H9 (cell line): ENCODE data around the gene ADAM23. TPM values are rescaled to one million over a fixed set of nuclear protein-coding genes. Genes with fewer than 3 reads are reported as not detected.

Experiments
- DNase-seq: peaks from one replicate; pipeline ENCODE4 v3.0.0-alpha.2; 2017
- H2AFZ ChIP-seq: one replicate; pipeline ENCODE4 v1.6.1; 2013; ENCODE audit warnings: mild to moderate bottlenecking, low read length, control low read depth, moderate library complexity
- H2AK5ac ChIP-seq: 2 replicates; pipeline ENCODE4 v1.6.1; 2013; ENCODE audit warnings: low read length, control low read depth, mixed read lengths; ENCODE audit not compliant: insufficient read length
- H2BK120ac ChIP-seq: one replicate; pipeline ENCODE4 v1.6.1; 2013; ENCODE audit warnings: low read depth, mild to moderate bottlenecking, low read length, control low read depth, inconsistent platforms; ENCODE audit not compliant: poor library complexity, severe bottlenecking
- H2BK12ac ChIP-seq: 2 replicates; pipeline ENCODE4 v1.6.1; 2013; ENCODE audit warnings: low read length, control low read depth, mixed read lengths, low read depth; ENCODE audit not compliant: insufficient read length
- H2BK15ac ChIP-seq: 2 replicates; pipeline ENCODE4 v1.6.1; 2013; ENCODE audit warnings: low read depth, low read length, control low read depth
- H2BK20ac ChIP-seq: one replicate; pipeline ENCODE4 v1.6.1; 2013; ENCODE audit warnings: low read depth, mild to moderate bottlenecking, low read length, control low read depth, inconsistent platforms; ENCODE audit not compliant: poor library complexity, severe bottlenecking
- H2BK5ac ChIP-seq: 2 replicates; pipeline ENCODE4 v1.6.1; 2013; ENCODE audit warnings: low read length, control low read depth, mixed read lengths; ENCODE audit not compliant: insufficient read length
- H3K14ac ChIP-seq: 2 replicates; pipeline ENCODE4 v1.6.1; 2013; ENCODE audit warnings: low read length, control low read depth; ENCODE audit not compliant: insufficient read depth
- H3K18ac ChIP-seq: 2 replicates; pipeline ENCODE4 v1.6.1; 2013; ENCODE audit warnings: low read depth, mild to moderate bottlenecking, mixed read lengths, low read length, control low read depth; ENCODE audit not compliant: insufficient read length
- H3K23ac ChIP-seq: 2 replicates; pipeline ENCODE4 v1.6.1; 2013; ENCODE audit warnings: low read length, control low read depth, mixed read lengths, low read depth; ENCODE audit not compliant: insufficient read length
- H3K23me2 ChIP-seq: 2 replicates; pipeline ENCODE4 v1.6.1; 2013; ENCODE audit warnings: low read depth, mild to moderate bottlenecking, mixed read lengths, low read length, control low read depth; ENCODE audit not compliant: insufficient read length, poor library complexity, severe bottlenecking
- H3K27ac ChIP-seq: 2 replicates; pipeline ENCODE4 v1.5.1; 2013; ENCODE audit warnings: low read length, control low read depth, mixed read lengths, low read depth; ENCODE audit not compliant: insufficient read length
- H3K27me3 ChIP-seq: 2 replicates; pipeline ENCODE4 v1.6.1; 2013; ENCODE audit warnings: low read length, control low read depth, inconsistent platforms; ENCODE audit not compliant: insufficient read depth
- H3K4ac ChIP-seq: 2 replicates; pipeline ENCODE4 v1.6.1; 2013; ENCODE audit warnings: low read depth, mild to moderate bottlenecking, control low read depth, inconsistent platforms, low read length, moderate library complexity
- H3K4me1 ChIP-seq: 2 replicates; pipeline ENCODE4 v1.6.1; 2013; ENCODE audit warnings: low read length, control low read depth, inconsistent platforms; ENCODE audit not compliant: insufficient read depth
- H3K4me2 ChIP-seq: 2 replicates; pipeline ENCODE4 v1.6.1; 2013; ENCODE audit warnings: low read length, control low read depth, mixed read lengths; ENCODE audit not compliant: insufficient read length, insufficient read depth
- H3K56ac ChIP-seq: 2 replicates; pipeline ENCODE4 v1.6.1; 2013; ENCODE audit warnings: low read depth, mild to moderate bottlenecking, mixed read lengths, low read length, control low read depth; ENCODE audit not compliant: insufficient read length
- H3K79me1 ChIP-seq: 2 replicates; pipeline ENCODE4 v1.6.1; 2013; ENCODE audit warnings: low read depth, mild to moderate bottlenecking, moderate library complexity, low read length, control low read depth, inconsistent platforms; ENCODE audit not compliant: insufficient read depth, poor library complexity, severe bottlenecking
- H3K79me2 ChIP-seq: 2 replicates; pipeline ENCODE4 v1.6.1; 2013; ENCODE audit warnings: low read length, control low read depth, inconsistent platforms; ENCODE audit not compliant: insufficient read depth
- H3K9ac ChIP-seq: 2 replicates; pipeline ENCODE4 v1.6.1; 2013; ENCODE audit warnings: low read length, control low read depth, mixed read lengths; ENCODE audit not compliant: insufficient read length; ENCODE audit errors: extremely low read depth
- H3K9me3 ChIP-seq: one replicate; pipeline ENCODE4 v1.6.1; 2013; ENCODE audit warnings: low read depth, low read length, inconsistent platforms; ENCODE audit not compliant: control insufficient read depth
- H3T11ph ChIP-seq: one replicate; pipeline ENCODE4 v1.6.1; 2013; ENCODE audit warnings: mild to moderate bottlenecking, low read length, control low read depth, inconsistent platforms
- H4K20me1 ChIP-seq: one replicate; pipeline ENCODE4 v1.6.1; 2013; ENCODE audit not compliant: control insufficient read depth, insufficient read length, insufficient read depth
- H4K5ac ChIP-seq: 2 replicates; pipeline ENCODE4 v1.6.1; 2013; ENCODE audit warnings: low read depth, mild to moderate bottlenecking, mixed read lengths, low read length, control low read depth; ENCODE audit not compliant: insufficient read length
- H4K8ac ChIP-seq: replicated peaks from 2 replicates; pipeline ENCODE4 v1.6.1; 2013; ENCODE audit warnings: low read length, control low read depth, mixed read lengths, low read depth; ENCODE audit not compliant: insufficient read length
- H4K91ac ChIP-seq: 2 replicates; pipeline ENCODE4 v1.6.1; 2013; ENCODE audit warnings: low read depth, mild to moderate bottlenecking, moderate library complexity, mixed read lengths, low read length, control low read depth; ENCODE audit not compliant: insufficient read length
- H3K27ac Mint-ChIP-seq, 3 experiments: 2 replicates in 2 of 3; 3 replicates in 1 of 3; pipeline ENCODE4 v1.8.0; 2020 to 2021; ENCODE audit warnings: mixed read lengths in 3 of 3, mild to moderate bottlenecking in 1 of 3, moderate library complexity in 1 of 3
- H3K27me3 Mint-ChIP-seq: 2 replicates; pipeline ENCODE4 v1.8.0; 2021; ENCODE audit warnings: low read depth, mild to moderate bottlenecking, moderate library complexity, mixed read lengths
- H3K36me3 Mint-ChIP-seq, 3 experiments: 2 replicates in 2 of 3; 3 replicates in 1 of 3; pipeline ENCODE4 v1.8.0; 2020 to 2021; ENCODE audit warnings: low read depth in 3 of 3, mixed read lengths in 3 of 3; ENCODE audit not compliant: insufficient read depth in 1 of 3
- H3K4me1 Mint-ChIP-seq, 2 experiments: 2 replicates each; pipeline ENCODE4 v1.8.0; 2020; ENCODE audit warnings: mixed read lengths in 2 of 2
- H3K4me3 Mint-ChIP-seq, 2 experiments: 2 replicates in 1 of 2; 3 replicates in 1 of 2; pipeline ENCODE4 v1.8.0; 2020 to 2021; ENCODE audit warnings: mild to moderate bottlenecking in 2 of 2, mixed read lengths in 2 of 2, moderate library complexity in 1 of 2
- H3K9me3 Mint-ChIP-seq, 2 experiments: 2 replicates in 1 of 2; 3 replicates in 1 of 2; pipeline ENCODE4 v1.8.0; 2020; ENCODE audit warnings: mild to moderate bottlenecking in 2 of 2, mixed read lengths in 2 of 2, moderate library complexity in 1 of 2
- WGBS: extraction: QIAGEN DNeasy Blood & Tissue Kit; methylation state at CpG from one replicate; pipeline ENCODE4 v1.1.7; 2013; ENCODE audit warnings: missing lambda C conversion rate, low lambda C conversion rate, mixed read lengths; ENCODE audit not compliant: insufficient read length; ENCODE audit errors: extremely low coverage; 5-methylcytosine and 5-hydroxymethylcytosine counted together
- total RNA-seq: library from RNA; stranded (reverse); gene quantifications from 2 replicates; pipeline ENCODE4 v1.2.1, GENCODE V29; 2021
- TF ChIP-seq, protein P1 (sequence below): fragments of 200-600 bp; sonication (generic); conservative IDR thresholded peaks from 3 replicates; pipeline ENCODE4 v1.8.0; 2021; ENCODE audit warnings: antibody characterized with exemption, mild to moderate bottlenecking

Gene ADAM23
- total RNA-seq, 1 experiment from 2014 or later: 21.4 TPM

DNA sequence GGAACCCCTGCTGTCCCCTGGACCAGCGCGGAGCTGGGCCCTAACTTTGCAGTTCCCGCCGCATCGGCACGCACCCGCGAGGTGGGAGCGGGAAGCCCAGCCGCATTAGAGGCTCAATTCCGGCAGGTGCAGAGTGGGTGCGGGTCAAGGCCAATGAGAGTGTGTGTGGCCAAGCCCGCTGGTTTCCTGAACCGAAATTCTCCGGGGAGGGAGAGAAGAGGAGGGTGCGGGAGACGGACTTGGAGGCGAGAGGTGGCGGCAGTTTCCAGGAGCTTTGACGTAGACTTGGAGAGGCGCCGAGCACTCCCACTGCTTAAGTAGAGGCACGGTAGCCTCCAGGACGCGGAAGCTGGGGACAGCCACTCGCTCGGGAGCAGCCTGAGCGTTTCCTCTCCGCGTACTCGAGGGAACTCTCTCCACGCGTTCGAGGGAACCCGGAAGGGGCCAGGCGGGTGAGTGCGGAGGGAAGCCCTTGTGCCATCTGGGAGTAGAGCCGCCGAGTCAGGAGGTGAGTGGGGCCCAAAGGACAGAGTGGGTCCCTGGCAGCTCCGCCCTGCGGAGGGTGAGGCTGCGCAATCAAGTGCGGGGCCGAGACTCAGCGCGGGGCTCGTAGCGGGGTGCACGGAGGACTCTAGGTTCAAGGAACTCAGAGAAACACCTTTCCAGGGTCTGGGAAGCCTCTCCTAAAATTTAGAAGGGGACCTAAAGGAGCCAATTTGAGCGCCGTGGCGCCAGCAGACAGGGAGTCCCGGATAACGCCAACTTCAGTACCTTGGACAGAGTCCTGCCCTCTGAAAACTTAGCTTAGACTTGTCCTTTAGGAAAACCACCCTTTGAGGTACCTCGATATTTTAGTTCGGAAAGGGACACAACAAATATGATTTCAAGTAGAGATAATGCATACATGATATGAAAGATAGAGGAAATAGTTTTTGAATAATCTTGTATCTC is 199.0 kb downstream of the ADAM23 start, which contains the start of gene FAM237A:
Gene FAM237A (plus strand): TSS at position 413 of the 951 bp plus-strand sequence. CDS start 1,750 bp downstream, outside the sequence.
- H3K9me3 Mint-ChIP-seq: no peaks in the 10 kb centered on the region
- peak; percentile 61 for DNase-seq
- Histone ChIP-seq H2BK15ac (no peak within 1 kb of the TSS; the same call in 1 of the 2 replicates), H3K4ac (no peak within 1 kb of the TSS), H4K20me1 (no peaks in the 10 kb centered on the region), H3K4me2 (peak within 1 kb of the TSS; percentile 90), H4K91ac (no peak within 1 kb of the TSS), H2AK5ac (no peak within 1 kb of the TSS), H3K79me1 (no peaks in the 10 kb centered on the region), H3K79me2 (no peaks in the 10 kb centered on the region), H3K9me3 (no peaks in the 10 kb centered on the region), H3K14ac (no peak within 1 kb of the TSS; the same call in 1 of the 2 replicates), H3K56ac (no peak within 1 kb of the TSS), H2BK20ac (no peak within 1 kb of the TSS), H3K18ac (no peak within 1 kb of the TSS), H3K23me2 (peaks cover 9% of the 10 kb centered on the region), H4K8ac (no peak within 1 kb of the TSS), H3K4me1 (no peaks in the 10 kb centered on the region), H2BK5ac (no peak within 1 kb of the TSS), H2BK120ac (no peak within 1 kb of the TSS), H3T11ph (no peak within 1 kb of the TSS), H2AFZ (no peak within 1 kb of the TSS), H2BK12ac (no peak within 1 kb of the TSS), H3K27ac (no peak within 1 kb of the TSS), H3K9ac (no peak within 1 kb of the TSS), H4K5ac (no peak within 1 kb of the TSS), H3K23ac (no peak within 1 kb of the TSS), H3K27me3 (peaks cover 19% of the 10 kb centered on the region; the same call in 1 of the 2 replicates)
- peaks cover 19% of the 10 kb centered on the region for H3K27me3 Mint-ChIP-seq
- TF ChIP-seq, protein P1, sequence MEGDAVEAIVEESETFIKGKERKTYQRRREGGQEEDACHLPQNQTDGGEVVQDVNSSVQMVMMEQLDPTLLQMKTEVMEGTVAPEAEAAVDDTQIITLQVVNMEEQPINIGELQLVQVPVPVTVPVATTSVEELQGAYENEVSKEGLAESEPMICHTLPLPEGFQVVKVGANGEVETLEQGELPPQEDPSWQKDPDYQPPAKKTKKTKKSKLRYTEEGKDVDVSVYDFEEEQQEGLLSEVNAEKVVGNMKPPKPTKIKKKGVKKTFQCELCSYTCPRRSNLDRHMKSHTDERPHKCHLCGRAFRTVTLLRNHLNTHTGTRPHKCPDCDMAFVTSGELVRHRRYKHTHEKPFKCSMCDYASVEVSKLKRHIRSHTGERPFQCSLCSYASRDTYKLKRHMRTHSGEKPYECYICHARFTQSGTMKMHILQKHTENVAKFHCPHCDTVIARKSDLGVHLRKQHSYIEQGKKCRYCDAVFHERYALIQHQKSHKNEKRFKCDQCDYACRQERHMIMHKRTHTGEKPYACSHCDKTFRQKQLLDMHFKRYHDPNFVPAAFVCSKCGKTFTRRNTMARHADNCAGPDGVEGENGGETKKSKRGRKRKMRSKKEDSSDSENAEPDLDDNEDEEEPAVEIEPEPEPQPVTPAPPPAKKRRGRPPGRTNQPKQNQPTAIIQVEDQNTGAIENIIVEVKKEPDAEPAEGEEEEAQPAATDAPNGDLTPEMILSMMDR: no peak
- WGBS: no CpG with 5 or more reads among the region's 56 CpGs
- H3K4me3 Mint-ChIP-seq: peak within 1 kb of the TSS; percentile 71 to 88
- H3K27ac Mint-ChIP-seq: peak within 1 kb of the TSS in 1 of 3 experiments; percentile 18; a peak in 1 of 7 replicates
- H3K36me3 Mint-ChIP-seq: no peaks in the 10 kb centered on the region
- peaks cover 0 to 9% of the 10 kb centered on the region in 2 experiments; a peak in 3 of 4 replicates for H3K4me1 Mint-ChIP-seq
